Activated CD4-positive, CD25-positive, alpha-beta regulatory T cell treated with anti-CD3 and anti-CD28 coated beads, Interleukin-2, amount 50 U/mL, for 16 hours (primary cell): Measurements from ENCODE around the gene WDR75.
"Not testable (repeated sequence)": the region's sequence is repeated elsewhere in the genome, so short reads cannot be mapped to it uniquely, and the experiment has no call there.

Experiments used
- DNase-seq: peaks from one replicate; pipeline ENCODE4 v3.0.0-alpha.2; 2020; ENCODE audit warnings: low read depth, low spot score

The WDR75 gene

DNA sequence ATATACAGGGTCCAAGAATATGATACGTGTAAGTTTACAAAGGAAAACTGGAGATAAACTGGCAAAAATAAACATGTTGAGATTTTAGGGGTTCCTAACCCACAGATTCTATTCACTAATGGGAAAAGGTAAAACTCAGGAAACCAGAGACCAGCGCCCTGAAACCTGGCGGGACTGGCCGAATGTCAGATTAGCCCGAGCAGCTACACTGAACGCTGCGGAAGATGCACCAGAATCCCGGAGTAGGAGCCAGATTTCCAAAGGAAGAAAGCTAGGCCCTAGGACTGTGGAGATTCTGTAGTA lies 679 bp upstream of the WDR75 start:
- no peak for DNase-seq

DNA sequence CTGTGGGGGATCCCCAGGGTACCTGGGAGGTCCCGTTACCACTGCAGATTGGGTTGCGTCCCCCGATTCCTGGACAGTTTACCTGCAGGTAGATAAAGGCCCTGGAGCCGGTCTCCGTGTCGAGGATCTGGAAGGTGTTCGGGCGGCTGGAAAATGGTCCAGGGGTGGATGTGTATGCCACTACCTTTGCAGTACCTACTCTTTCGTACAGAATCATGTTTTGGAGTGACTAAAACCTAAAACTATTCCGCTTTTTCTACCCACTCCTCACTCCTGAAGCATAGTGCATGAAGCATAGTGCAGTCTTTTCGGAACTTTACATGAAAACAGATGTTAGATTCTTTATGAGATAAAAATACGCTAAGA lies 418 bp downstream of the WDR75 start:
- no peak for DNase-seq

DNA sequence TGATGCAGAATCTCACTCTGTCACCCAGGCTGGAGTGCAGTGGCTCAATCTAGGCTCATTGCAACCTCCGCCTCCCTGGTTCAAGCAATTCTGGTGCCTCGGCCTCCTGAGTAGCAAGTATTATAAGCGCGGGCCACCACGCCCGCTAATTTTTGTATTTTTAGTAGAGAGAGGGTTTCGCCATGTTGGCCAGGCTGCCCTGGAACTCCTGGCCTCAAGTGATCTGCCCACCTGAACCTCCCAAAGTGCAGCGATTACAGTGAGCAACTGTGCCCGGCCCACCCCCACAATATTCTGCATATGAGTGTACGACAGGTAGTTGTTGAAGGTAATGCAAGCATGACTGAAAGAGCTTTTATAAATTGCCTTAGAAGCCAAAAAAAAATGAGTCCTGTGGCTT lies 1.2 kb downstream of the WDR75 start:
- no peak for DNase-seq

DNA sequence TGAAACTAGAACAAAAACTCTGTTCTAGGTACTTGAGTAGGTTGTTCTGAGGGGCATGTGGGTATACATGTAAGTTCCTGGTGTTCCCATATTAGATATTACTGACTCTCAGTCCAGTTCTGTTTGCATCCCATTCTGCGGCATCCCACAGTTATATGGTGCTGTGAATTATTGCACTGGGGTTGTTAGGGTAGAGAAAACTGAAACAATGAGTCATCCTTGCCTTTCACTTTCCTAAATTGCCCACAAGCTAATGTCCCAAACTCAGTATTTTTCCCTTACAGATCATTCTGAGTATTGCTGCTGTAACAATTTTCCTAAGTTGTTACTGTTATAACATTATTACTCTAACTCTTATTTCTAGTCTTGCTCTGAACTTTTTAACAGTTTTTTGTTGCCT lies 3.0 kb downstream of the WDR75 start:
- no peak for DNase-seq

DNA sequence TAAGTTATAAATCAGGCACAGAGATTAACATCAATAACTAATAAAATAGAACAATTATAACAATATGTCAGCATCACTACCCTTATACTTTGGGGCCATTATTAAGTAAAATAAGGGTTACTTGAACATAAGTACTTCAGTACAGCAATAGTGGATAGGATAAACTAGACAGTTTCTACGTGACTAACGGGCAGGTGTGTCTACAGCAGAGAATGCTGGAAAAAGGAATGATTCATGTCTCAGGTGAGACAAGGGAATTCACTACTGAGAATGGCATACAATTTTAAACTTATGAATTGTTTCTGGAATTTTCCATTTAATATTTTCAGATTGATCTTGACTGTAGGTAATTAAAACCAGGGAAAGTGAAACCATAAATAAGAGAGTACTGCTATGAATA lies 5.5 kb downstream of the WDR75 start:
- DNase-seq: no peak

DNA sequence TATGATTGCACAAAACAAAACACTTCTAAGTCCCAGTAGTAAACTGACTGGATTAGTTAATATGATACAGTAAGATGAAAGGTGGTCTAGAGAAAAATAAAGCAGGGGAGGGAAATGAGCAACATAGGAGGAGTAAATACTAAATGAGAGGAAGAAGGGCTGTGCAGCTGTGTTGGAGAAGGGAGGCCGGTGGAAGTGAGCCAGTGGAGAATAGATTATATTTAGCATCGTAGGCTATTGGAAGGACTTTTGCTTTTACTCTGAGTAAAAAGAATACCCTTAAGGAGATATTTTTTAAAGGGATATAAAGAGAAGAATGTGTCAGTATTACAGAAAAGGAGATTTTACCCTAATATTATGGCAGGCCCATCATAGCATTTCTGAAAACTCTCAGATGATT lies 12.7 kb downstream of the WDR75 start:
- no peak for DNase-seq

DNA sequence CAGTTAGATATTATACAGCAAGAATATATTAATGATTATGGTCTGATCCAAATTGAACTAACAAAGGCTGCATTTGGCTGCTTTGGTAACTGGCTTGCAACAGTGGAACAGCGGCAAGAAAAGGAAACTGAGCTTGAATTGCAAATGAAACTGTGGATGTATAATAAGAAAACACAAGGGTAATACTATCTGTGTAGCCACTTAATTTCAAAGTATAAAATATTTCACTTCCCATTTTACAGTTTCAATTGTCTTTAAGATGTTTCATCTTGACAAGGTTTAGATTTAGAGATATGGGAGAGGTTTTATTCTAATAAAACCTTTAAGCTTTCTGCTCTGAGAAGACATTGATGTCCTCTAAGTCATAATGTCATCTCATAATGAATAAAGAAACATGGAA lies 23.8 kb downstream of the WDR75 start:
- DNase-seq: no peak

DNA sequence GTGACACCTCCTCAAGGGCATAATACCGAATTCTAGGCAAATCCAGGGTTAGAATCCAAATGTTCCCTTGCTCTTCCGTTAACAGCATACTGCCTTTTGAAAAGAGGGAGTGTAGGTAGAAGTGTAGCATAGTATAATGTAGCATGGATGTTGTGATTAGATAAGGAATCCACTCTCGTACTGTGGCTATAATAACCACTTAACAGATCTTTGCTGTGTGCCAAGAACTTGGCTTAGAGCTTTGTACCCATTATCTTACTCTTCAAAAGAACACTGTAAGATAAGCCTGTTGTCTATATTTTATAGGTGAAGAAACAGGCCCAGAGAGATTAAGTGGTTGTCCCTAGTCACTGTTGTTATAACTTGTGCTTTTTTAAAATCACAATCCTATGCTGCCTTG lies 24.2 kb downstream of the WDR75 start:
- no peak for DNase-seq

DNA sequence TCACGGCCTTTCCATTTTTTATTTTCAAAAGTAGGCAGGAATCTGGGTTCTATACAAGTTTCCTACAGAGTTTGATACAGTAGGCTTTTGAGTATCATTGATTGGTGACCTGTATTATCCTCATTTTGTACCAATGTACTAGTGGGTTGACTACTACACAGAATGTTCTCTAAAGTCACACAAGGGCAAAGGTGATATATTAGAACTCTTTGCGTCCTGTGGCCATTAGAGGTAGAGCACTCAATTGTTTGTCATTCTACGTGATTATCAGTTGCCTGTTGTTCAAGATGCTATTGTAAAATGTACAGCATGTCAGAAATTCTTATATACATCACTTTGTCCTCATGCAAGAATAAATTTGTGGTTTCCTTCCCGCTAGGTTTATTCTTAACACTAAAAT lies 24.8 kb downstream of the WDR75 start:
- DNase-seq: no peak

DNA sequence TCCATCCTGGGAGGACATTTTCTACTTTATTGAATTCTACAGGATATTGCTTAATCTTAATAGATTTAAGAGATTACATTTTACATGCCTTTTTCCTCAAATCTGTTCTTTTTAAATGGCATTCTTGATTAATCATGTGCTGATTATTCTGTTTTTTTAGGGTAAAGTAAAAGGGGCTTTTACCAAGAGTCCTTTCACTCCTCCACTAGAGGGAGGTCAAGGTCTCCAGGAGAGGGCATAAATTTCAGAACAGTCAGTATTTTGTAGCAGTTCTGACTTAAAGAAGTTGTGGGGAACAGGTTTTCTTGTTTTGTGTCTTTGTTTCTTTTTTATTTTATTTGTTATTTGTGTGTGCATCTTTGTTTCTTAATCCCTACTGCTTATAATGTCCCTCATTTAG lies 25.4 kb downstream of the WDR75 start:
- no peak for DNase-seq

DNA sequence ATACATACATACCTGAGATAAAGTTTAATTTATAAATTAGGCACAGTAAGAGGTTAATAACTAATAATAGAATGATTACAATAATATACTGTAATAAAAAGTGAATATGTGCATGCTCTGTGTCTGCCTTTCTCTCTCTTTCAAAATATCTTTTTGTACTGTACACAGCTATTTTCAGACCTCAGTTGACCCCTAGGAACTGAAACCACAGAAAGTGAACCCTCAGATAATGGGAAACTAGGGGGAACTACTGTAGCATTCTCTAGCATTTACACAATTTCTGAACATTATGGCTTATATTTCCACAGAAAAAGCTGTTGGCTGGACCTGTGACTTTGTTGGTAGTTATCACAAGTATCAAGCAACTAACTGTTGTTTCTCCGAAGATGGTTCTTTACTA lies 25.9 kb downstream of the WDR75 start:
- DNase-seq: no peak

DNA sequence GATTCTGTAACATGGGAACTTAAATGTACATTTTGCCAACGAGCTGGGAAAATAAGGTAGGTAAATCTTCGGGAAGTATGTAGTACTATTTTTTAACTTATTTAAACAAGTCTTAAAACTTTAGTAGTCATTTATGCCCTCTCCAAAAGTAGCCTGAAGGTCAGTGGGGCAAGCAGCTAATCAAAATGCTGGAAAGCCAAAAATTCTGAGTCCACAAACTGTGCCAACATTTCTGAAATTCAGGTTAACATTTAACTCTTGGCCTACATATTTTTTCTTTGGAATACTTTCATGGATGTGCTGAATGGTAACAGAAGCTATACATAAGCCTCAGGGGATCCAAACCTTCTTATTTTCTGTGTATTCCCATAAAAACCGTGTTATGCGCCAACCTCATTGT lies 26.3 kb downstream of the WDR75 start:
- no peak for DNase-seq

DNA sequence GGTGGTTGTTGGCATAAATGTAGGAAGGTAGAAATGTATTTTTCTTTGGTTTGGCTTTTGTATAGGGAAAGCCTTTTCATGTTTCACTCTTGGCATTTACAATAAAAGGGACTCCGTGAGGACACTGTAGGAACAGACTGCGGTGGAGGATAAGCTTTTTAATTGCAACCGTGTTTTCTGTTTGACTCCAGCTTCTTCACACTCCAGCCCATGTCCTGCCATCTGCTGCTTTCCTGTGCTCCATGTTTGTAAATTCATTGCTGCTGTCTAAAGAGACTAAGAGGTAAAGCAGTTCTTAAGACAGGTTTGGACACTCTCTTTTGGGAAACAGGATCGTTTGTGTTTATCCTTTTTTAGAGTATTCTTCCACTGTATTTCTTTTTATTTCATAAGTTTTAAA lies 33.3 kb downstream of the WDR75 start:
- no peak for DNase-seq

DNA sequence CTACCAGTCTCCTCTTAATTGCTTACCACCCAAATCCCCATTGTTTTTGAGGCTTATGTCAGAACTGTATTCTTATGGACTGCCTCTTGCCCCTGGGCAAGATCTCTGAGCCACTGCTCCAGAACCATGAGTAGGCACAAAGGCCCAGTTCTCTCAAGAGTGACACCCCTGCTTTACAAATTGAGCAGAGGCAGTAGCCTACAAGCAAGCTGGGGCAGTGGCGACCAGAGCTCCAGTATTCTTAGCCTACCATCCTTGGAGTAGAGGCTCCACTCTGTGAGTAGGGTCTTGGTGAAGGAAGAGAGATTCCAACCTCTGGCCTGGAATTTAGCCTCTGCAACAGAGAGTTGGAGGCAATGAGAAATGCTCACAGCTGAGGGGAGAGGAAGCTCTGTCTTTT lies 36.5 kb downstream of the WDR75 start:
- DNase-seq: no peak

DNA sequence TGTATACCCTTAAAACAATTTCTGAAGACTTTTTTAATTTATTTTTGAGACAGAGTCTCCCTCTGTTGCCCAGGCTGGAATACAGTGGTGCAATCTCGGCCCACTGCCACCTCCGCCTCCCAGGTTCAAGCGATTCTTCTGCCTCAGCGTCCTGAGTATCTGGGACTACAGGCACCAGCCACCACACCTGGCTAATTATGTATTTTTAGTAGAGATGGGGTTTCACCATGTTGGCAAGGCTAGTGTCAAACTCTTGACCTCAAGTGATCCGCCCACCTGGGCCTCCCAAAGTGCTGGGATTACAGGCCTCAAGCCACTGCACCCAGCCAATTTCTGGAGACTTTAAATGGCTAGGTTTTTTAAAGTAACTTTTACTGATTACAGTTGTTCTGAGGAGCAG lies 37.0 kb downstream of the WDR75 start:
- DNase-seq: not testable (repeated sequence)

DNA sequence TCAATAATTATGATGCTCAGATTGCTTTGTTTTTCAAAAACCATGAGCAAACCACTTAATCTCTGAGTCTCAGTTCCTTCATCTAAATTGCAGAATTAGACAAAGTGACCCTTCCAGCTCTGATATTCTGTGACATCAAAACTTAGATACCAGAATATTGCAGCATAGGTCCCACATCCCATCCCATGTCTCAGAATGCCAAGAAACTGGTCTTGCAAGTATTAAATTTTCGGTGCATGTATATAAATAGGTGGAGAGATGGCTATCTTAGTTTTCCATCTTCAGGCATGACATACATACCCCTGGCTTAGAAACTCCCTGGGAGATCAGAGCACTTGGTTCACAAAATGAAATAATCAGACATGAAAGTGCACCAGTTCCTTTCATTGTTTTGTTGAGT lies 39.8 kb downstream of the WDR75 start:
- no peak for DNase-seq

DNA sequence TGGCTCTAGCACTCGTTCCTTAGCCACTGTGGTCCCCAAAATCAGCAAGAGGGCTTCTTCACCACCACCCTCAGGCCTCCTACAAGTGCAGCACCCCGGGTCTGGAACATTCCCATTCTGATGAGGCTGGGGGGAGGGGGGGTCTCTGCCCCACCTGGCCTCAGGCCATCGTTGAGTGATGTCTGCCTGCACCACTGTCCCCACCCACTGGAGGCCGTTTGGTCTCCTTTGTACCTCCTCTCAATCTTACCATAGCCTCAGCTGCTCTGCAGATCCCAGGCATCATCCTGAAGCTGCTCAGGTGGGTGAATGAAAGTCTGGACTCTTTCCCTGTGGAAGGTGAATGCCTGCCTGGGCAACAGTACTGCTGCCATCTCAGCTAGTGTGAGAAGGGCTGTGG lies 42.3 kb downstream of the WDR75 start:
- DNase-seq: no peak

DNA sequence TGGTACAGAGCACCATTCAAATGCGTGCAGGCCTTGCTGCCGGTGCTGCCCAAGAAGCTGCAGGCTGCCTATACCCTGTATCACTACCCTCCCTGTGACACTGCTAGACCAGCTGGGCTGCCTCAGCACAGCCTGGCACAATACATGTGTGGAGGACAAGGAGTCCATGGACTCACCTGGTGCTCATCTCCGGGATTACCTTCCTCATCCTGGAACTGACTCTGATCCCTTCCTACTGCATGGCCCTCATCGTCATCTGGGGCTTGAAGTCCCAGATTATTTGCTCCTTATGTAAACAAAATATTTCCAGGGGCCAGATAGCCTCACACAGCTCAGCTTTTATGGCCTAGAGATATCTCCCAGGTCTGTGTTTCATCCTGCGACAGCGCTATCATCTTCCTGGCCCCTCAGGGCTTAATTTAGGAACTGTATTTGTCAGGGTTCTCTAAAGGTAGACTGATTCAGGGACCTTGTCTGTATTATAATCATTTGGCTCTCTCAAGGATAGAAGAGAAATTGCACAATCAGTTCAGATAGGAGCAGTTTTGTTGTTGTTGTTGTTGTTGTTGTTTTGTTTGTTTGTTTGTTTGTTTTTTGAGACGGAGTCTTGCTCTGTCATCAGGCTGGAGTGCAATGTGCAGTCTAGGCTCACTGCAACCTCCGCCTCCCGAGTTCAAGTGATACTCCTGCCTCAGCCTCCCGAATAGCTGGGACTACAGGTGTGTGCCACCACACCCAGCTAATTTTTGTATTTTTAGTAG lies 42.9 kb downstream of the WDR75 start:
- no peak for DNase-seq

DNA sequence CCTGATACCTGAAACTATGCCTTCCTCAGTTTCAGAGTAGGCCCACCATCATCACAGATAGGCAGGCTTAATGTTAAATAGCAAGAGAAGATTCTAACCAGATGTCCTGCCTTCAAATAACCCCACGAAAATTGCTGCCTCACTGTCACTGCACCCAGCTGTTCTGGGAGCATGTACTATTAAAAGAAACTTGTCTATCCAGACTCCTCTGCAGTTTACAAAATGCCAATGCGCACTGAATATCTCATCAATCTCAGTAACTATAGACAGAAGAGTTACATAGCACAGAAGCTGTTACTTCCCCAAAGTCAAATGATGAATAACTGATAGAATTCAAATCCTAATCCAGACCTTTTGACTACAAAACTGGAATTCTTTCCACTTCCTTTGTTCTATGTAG lies 43.9 kb downstream of the WDR75 start:
- no peak for DNase-seq

DNA sequence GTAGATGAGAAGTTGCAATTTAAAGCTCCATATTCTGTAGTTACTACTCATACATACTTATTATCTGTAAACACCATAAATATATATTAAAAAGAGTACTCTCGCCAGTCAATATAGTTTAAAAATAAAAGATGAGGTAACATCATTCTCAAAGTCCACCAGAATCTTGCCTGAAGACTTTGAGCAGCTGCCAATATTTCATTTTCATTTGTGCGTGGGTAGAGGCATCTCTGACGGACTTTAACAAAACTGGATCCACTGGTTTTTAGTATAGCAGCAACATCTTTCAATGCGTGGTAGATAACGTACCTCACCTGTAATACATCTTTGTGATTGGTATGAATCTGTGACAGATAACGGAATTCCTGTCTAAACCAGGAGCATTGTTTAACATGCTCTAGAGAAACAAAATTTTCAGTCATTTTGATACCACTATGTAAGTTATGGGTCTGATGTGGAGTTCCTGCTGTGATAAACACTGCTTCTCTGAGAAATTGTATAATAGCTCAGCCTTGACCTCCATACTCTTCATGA lies 45.0 kb downstream of the WDR75 start:
- DNase-seq: no peak

DNA sequence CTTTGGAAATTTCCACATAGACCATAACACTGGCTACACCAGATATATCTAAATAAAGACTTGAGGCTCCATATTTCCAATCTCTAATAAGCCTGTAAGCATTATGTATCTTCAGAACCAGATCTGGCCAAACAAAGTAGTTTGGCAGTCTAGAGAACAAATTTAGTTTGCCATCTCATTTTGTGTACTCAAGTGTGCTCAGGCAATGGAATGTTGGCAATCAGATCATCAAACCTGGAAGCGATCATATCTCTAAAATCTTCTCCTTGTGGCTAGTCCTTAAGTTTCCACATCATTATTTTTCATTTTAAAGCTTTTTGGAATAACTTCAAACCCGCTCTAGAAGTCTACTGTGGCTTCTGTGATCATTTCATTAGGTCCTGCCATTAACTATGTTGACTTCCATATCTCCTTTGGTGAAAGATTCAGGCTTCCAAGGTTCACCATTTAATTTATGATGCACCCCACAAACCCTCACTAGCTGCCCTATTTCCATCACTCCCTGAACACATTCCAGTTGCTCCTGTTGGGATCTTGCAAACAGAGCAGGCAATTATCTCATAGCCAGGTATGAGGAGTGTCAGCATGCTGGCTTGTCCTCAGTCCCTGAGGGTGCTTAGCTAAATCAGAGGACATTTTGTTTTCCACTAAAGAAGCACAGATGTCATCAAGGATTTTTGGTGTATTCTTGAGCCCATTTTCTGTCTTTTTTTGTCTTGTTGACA lies 46.2 kb downstream of the WDR75 start:
- no peak for DNase-seq

DNA sequence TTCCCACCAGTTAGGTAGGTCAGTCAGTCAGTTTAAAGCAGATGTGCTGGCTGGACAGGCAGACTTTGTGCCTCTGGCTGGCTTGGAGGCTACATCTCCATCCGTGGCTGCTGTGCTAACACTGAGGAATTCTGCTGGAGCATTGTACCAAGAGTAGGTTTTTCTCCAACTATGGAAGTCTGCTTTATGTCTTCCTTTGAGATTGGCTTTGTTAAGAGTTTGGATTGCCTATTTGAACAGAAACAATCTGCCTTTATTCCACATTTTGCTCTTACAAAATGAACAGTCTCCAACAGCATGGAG lies 46.7 kb downstream of the WDR75 start:
- DNase-seq: no peak

DNA sequence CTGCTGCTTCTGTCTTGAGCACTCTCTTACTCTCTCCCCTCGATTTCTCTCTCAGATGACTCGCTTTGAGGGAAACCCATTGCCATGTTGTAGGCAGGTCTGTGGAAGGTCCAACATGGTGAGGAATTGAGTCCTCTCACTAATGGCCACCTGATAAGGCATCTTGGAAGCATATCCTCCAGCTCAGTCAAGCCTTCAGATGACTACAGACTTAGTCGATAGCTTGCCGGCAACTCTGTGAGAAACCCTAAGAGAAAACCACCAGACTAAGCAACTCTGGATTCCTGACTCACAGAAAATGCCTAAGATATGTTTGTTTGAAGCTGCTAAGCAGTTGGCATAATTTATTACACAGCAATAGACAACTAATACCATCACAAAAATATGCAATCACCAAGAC lies 51.2 kb downstream of the WDR75 start:
- no peak for DNase-seq

DNA sequence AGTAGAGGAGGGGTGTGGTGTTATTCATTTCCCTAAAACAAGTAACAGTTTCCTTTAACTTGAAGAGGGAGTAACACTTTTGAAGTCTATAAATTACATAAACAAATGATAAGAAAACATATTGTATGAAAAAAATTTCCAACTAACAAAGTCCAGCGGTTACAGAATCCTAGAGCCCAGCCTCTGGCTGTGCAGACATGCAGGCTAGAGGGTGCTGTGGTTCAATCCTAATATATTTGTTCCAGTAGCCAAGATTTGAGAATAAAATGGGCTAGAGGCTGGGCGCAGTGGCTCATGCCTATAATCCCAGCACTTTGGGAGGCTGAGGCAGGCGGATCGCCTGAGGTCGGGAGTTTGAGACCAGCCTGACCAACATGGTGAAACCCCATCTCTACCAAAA lies 56.9 kb downstream of the WDR75 start:
- no peak for DNase-seq
